ENCODE data around the gene KCNE1. TPM values are rescaled to one million over a fixed set of nuclear protein-coding genes. Genes with fewer than 3 reads are reported as not detected.

Gene KCNE1
- total RNA-seq, 2 experiments from 2014 or later: not detected

DNA sequence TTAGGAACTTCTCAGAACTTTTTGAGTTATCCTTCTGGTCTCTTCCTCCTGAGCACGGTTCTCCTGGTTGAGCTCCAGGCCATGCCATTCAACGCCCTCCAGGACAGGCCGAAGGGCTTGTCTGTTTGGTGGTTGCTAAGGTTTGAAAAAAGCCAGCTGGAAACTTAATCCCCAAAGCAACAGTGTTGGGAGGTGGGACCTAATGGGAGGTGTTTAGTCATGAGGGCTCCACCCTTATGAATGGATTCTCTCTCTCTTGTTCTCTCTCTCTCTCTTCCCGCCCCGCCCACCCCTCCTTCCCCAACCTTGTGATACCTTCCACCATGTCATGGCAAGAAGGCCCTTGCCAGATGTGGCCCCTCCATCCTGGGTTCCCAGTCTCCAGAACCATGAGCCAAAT, 829 bp downstream of the KCNE1 start:
- DNase-seq: no peak
- ChIA-PET POLR2A (no interaction called here), CTCF (interaction anchor here (0.5 to 3.7 kb wide), 17 partner anchors 10 to 148 kb away, joined by 3 to 26 read pairs (median 5); no protein-coding TSS in a partner anchor)
- intact Hi-C loops (cut with micrococcal nuclease): no loop called here
- Mint-ChIP-seq H3K27me3 (peaks cover 2% of the 10 kb centered on the region), H3K4me3 (no peak overlapping the region), H3K9me3 (no peaks in the 10 kb centered on the region), H3K36me3 (ENCODE audit: low read depth) (no peaks in the 10 kb centered on the region), H3K27ac (no peak overlapping the region), H3K4me1 (ENCODE audit: low read depth) (no peaks in the 10 kb centered on the region)
- ATAC-seq: no peak
- TF ChIP-seq, protein P1, sequence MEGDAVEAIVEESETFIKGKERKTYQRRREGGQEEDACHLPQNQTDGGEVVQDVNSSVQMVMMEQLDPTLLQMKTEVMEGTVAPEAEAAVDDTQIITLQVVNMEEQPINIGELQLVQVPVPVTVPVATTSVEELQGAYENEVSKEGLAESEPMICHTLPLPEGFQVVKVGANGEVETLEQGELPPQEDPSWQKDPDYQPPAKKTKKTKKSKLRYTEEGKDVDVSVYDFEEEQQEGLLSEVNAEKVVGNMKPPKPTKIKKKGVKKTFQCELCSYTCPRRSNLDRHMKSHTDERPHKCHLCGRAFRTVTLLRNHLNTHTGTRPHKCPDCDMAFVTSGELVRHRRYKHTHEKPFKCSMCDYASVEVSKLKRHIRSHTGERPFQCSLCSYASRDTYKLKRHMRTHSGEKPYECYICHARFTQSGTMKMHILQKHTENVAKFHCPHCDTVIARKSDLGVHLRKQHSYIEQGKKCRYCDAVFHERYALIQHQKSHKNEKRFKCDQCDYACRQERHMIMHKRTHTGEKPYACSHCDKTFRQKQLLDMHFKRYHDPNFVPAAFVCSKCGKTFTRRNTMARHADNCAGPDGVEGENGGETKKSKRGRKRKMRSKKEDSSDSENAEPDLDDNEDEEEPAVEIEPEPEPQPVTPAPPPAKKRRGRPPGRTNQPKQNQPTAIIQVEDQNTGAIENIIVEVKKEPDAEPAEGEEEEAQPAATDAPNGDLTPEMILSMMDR (IDR thresholded peaks at IDR 0.05): no peak

DNA sequence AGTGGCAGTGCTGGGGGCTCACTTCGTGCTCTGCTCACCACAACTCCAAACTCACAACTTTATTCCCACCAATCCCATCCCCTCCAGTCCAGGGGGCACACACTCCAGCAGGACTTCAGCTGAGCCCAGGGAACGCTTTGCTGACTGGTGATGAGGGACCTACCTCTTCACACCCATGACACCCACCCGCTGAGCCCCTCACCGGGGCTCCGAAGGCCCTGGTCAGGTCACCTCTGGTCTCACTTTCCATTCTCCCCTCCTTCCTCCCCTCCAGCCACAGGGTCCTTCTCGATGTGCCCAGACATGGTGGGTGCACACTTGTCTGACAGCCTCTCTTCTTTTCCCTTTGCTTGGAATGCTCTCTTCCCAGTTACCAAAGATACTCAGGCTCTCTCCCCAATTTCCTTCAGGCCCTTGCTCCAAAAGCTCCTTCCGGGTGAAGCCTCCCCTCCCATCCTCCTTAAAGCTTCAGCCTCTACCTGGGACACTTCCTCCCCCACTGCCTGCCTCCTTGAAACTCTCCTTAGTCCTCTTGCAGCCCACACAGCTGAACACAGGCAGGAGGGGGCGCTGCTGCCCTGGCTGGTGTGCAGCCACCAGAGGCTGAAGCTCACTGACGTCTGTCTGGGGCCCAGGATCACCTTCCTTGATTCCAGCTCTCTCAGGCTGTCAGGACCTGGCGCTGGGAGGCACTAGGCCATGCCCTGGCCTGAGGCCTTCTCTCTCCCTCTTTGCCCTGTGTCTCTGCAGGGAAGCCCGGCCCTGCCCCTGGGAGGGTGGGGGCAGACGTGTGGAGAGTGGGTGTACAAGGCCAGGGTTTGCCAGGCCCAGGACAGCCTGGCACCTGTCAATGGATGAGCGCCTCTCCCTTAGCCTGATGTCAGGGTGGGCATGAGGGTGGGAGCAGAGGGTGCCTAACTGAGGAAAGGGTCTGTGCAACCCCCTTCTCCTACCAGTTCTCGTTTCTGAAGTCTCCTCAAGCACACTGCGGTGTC, 1.6 kb downstream of the KCNE1 start:
- Mint-ChIP-seq H3K27ac (no peak overlapping the region), H3K4me1 (ENCODE audit: low read depth) (no peaks in the 10 kb centered on the region), H3K4me3 (no peak overlapping the region), H3K36me3 (ENCODE audit: low read depth) (no peaks in the 10 kb centered on the region), H3K9me3 (no peaks in the 10 kb centered on the region), H3K27me3 (peaks cover 2% of the 10 kb centered on the region)
- intact Hi-C loops (cut with micrococcal nuclease): no loop called here
- ChIA-PET POLR2A (no interaction called here), CTCF (interaction anchor here (0.5 to 3.7 kb wide), 18 partner anchors 11 to 148 kb away, joined by 3 to 26 read pairs (median 5); no protein-coding TSS in a partner anchor)
- DNase-seq (peak; percentile 82), ATAC-seq (peak; percentile 92)
- TF ChIP-seq, protein P1 (IDR thresholded peaks at IDR 0.05): peak; percentile 59

DNA sequence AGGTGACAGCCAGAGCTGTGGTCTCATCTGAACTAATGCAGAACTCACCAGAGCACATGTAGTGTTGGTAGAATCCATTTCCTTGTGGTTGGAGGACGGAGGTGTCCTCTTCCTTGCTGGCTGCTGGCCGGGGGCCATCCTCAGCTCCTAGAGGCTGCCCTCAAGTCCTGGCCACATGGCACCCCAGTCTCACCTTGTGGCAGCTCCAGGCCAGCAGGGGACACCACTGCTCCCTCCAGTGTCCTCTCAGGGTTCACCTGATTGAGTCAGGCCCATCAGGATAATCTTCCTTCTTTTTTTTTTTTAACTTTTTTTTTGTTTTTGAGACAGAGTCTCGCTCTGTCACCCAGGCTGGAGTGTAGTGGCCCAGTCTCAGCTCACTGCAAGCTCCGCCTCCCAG, 2.9 kb downstream of the KCNE1 start:
- Mint-ChIP-seq H3K27me3 (peaks cover 2% of the 10 kb centered on the region), H3K4me1 (ENCODE audit: low read depth) (no peaks in the 10 kb centered on the region), H3K27ac (no peak overlapping the region), H3K4me3 (no peak overlapping the region), H3K36me3 (ENCODE audit: low read depth) (no peaks in the 10 kb centered on the region), H3K9me3 (no peaks in the 10 kb centered on the region)
- TF ChIP-seq, protein P1 (IDR thresholded peaks at IDR 0.05): no peak
- intact Hi-C loops (cut with micrococcal nuclease): no loop called here
- DNase-seq (peak; percentile 20), ATAC-seq (no peak)
- CTCF ChIA-PET: interaction anchor here (1.1 to 3.7 kb wide), 7 partner anchors 9 to 127 kb away, joined by 3 to 26 read pairs (median 15); no protein-coding TSS in a partner anchor
- POLR2A ChIA-PET: no interaction called here

DNA sequence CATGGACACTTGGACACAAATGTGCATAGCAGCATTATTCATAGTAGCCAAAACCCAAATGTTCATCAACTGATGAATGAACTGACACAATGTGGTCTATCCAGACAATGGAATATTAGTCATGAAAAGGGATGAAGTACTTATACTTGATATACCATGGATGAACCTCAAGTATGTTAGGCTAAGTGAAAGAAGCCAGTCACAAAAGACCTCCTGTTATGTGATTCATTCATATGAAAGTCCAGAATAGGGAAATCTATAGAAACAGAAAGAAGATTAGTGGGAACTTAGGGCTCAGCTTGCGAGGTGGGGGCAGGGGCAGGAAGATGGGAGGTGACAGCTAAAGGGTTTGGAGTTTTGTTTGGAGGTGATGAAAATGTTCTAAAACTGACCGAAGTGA, 7.4 kb downstream of the KCNE1 start:
- H3K36me3 Mint-ChIP-seq (ENCODE audit: low read depth): no peaks in the 10 kb centered on the region
- intact Hi-C loops (cut with micrococcal nuclease): no loop called here
- ChIA-PET POLR2A (no interaction called here), CTCF (no interaction called here)
- H3K4me1 Mint-ChIP-seq (ENCODE audit: low read depth): no peaks in the 10 kb centered on the region
- H3K4me3 Mint-ChIP-seq: no peak overlapping the region
- DNase-seq (no peak), ATAC-seq (no peak)
- TF ChIP-seq, protein P1 (IDR thresholded peaks at IDR 0.05): no peak
- H3K9me3 Mint-ChIP-seq: no peaks in the 10 kb centered on the region
- H3K27ac Mint-ChIP-seq: no peak overlapping the region
- H3K27me3 Mint-ChIP-seq: peaks cover 2% of the 10 kb centered on the region

All from activated CD8-positive, alpha-beta T cell treated with anti-CD3 and anti-CD28 coated beads for 36 hours (primary cell).